Hematopoietic multipotent progenitor cell treated with erythropoietin and hydrocortisone succinate and interleukin-3 and kit ligand, for 6 days (in vitro differentiated cells): ENCODE data around the gene BAX.
"Not testable (repeated sequence)": the region's sequence is repeated elsewhere in the genome, so short reads cannot be mapped to it uniquely, and the experiment has no call there.

Experiments
- DNase-seq: peaks from one replicate; pipeline ENCODE4 v3.0.0-alpha.2; 2015

BAX gene

GRCh38 chr19:48954595-48955307 is at the start of gene BAX:
Gene BAX, plus strand, starts transcription at chr19:48954875. Its CDS starts 54 bp downstream, at chr19:48954929.
- peak; percentile 98 for DNase-seq

- DNase-seq: no peak
Measured at GRCh38 chr19:48905664-48906063, 49.0 kb upstream of the BAX start.

GRCh38 chr19:48906324-48906723 is 48.4 kb upstream of the BAX start:
- no peak for DNase-seq

DNA sequence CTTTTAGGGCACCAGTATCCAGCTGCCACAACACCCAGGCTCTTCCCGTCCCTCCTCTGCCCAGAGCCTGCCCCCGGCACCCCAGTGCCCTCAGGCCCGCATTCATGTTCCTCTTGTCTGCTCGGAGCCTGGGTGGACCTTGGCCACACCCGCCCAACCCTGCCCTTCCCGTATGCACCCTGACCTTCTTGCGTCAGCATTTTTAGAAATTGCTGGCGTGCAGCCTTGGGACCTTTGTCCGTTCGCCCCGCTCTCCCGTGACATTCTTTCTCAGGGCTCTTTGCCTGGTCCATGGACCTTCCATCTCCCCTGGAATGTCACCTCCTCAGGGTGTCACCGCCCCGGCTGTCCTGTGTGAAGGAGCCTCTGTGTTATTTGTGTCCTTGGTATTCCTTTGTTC is 47.0 kb upstream of the BAX start:
- no peak for DNase-seq

DNA sequence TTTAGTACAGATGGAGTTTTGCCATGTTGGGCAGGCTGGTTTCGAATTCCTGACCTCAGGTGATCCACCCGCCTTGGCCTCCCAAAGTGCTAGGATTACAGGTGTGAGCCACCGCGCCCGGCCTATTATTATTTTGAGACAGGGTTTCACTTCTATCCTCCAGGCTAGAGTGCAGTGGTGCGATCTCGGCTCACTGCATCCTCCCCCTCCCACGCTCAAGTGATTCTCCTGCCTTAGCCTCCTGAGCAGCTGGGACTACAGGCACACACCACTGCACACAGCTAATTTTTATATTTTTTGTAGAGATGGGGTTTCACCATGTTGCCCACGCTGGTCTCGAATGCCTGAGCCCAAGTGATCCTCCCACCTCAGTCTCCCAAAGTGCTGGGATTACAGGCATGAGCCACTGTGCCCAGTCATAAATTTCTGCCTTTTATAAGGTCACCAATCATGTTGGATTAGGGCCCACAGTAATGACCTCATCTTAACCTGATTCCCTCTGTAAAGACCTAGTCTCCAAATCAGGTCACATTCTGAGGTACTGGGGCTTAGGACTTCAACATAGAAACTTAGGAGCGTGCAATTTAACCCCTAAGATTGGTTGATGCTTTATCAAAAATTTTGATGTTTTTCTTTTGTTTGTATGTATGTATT is 45.1 kb upstream of the BAX start:
- not testable (repeated sequence) for DNase-seq

DNA sequence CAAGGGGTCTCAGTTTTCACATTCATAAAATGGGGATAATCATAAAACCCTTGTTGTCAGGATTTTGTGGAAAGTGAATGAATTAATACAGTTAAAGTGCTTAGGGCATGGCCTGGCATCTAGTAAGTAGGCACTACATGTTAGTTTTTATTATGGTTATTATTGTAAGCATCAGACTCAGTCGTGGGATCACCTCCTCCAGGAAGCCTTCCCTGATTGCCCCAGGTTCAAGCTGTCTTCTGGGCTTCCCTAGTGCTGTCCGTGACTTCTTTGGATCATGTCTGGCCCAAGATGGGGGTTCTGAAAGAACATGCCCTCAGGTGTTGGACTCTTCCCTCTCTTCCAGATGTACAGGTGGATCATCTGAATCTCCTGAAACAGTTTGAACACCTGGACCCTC is 43.9 kb upstream of the BAX start:
- no peak for DNase-seq

DNA sequence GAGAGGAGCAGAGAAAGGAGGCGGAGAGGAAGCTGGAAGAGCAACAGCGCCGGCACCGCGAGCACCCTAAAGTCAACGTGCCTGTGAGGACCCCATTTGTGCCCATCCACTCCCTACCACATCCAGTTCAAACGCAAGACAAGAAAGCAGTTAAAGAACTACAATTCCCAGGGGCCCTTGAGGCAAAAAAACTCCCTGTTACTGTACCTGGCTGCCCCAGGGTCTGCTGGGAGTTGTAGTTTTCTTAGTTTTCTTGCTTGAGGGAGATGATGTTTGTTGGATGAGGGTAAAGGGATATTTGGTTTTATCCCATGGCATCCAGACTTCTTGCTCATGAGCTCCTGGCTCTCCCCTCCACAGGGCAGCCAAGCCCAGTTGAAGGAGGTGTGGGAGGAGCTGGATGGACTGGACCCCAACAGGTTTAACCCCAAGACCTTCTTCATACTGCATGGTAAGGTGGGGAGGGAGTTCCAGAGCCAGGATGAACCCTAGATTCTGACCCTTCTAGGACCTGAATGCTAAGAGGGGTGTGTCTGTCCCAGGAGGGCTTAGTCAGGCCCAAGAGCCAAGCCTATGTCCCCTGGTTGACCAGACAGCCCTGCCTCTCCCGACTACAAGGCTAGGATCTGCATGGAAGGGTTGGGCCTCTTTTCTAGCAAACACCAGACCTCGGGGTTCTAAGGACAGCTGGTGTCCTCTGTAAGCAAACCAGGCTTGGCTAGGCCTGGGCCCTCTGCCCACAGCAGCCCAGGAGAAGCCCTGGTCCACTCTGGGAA is 41.4 kb upstream of the BAX start:
- DNase-seq: peak; percentile 70

DNA sequence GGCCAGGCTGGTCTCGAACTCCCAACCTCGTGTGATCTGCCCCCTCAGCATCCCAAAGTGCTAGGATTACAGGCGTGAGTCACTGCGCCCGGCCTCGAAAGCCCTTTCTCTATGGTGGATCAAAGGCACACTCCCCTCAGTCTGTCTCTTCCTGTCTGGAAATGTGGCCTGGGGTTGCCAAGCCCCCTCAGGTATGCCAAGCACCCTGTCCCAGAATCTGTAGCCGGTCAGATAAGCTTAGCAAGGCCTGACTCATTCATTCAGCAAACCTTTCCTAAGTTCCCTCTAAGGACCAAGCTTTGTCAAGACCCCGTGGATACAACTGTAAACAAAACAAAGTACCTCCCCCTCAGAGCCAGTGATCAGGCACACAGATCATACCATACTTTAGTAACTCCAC is 40.5 kb upstream of the BAX start:
- no peak for DNase-seq

- no peak for DNase-seq
Measured at GRCh38 chr19:48915757-48916156, 38.9 kb upstream of the BAX start.

GRCh38 chr19:48918071-48918470 is 36.6 kb upstream of the BAX start:
- DNase-seq: no peak

DNA sequence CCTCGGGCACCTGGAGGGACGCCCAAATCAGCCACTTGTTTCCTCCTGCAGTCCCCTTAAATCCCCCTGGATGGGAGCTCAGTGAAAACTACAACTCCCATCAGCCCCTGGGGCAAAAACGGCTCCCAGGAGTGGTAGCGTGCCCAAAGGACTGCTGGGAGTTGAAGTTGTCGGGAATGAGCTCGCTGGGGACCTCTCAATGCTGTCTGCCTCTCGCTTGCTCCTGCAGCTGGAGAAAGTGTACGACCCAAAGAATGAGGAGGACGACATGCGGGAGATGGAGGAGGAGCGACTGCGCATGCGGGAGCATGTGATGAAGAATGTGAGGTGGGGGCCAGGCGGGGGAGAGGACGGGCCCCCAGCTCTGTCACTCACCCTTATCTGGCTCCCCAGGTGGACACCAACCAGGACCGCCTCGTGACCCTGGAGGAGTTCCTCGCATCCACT is 35.9 kb upstream of the BAX start:
- DNase-seq: peak; percentile 67

DNA sequence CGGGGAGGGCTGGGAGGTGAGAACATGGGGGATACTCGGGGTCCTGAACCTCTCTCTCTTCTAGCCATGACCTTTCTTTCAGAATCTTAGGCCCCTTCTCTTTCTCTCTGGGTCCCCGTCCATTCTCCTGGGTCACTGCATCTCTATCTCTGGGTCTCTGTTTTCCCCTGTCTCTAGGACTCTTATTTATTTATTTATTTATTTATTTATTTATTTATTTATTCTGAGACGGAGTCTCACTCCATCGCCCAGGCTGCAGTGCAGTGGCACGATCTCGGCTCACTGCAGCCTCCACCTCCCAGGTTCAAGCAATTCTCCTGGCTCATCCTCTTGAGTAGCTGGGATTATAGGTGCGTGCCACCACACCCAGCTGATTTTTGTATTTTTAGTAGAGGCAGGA is 35.4 kb upstream of the BAX start:
- DNase-seq: not testable (repeated sequence)

DNA sequence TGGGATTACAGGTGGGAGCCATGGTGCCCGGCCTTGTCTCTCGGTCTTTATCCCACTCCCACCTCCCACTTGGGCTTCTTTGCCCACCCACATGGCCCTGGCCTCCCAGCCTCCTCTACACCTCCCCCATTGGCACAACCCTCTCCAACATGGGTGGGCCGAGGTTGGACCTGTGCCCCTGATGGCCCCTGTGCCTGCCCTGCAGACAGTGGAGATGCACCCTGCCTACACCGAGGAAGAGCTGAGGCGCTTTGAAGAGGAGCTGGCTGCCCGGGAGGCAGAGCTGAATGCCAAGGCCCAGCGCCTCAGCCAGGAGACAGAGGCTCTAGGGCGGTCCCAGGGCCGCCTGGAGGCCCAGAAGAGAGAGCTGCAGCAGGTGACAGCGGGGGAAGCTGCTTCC is 33.7 kb upstream of the BAX start:
- no peak for DNase-seq

DNA sequence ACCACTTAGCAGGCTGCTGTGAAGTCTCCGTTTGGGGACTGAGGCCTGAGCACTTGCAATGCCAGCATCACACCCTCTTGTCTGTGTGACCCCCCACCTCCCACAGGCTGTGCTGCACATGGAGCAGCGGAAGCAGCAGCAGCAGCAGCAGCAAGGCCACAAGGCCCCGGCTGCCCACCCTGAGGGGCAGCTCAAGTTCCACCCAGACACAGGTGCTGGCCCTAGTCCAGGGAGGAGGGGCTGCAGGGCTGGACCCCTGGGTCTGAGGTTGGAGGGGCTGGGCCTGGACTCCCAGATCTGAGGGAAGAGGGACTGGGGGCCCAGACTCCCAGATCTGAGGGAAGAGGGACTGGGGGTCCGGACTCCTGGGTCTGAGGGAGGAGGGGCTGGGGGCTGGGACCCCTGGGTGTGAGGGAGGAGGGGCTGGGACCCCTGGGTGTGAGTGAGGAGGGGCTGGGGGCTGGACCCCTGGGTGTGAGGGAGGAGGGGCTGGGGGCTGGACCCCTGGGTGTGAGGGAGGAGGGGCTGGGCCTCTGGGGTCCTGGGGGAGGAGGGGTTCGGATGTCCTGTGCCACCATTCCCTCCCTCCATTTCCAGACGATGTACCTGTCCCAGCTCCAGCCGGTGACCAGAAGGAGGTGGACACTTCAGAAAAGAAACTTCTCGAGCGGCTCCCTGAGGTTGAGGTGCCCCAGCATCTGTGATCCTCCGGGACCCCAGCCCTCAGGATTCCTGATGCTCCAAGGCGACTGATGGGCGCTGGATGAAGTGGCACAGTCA is 32.8 kb upstream of the BAX start:
- no peak for DNase-seq

GRCh38 chr19:48922548-48923490 is 31.9 kb upstream of the BAX start:
- no peak for DNase-seq

GRCh38 chr19:48925240-48925843 is 29.3 kb upstream of the BAX start:
- DNase-seq: no peak

- DNase-seq: not testable (repeated sequence)
Measured at GRCh38 chr19:48925890-48926289, 28.8 kb upstream of the BAX start.

DNA sequence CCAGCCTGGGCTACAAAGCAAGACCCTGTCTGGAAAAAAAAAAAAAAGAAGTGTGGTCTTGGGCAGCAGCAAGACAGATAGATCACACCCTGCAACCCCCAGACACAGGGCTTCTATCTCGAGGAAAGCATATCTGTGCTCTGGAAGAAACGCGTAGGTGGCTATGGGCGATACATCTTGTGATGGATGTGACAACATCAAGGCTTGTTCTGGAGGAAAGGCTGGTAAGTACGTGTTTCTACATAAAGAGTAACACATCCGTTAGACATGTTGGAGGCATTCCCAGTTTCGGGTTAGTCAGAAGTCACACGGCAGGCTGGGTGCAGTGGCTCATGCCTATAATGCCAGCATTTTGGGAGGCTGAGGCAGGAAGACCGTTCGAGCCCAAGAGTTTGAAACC is 27.8 kb upstream of the BAX start:
- peak; percentile 54 for DNase-seq

DNA sequence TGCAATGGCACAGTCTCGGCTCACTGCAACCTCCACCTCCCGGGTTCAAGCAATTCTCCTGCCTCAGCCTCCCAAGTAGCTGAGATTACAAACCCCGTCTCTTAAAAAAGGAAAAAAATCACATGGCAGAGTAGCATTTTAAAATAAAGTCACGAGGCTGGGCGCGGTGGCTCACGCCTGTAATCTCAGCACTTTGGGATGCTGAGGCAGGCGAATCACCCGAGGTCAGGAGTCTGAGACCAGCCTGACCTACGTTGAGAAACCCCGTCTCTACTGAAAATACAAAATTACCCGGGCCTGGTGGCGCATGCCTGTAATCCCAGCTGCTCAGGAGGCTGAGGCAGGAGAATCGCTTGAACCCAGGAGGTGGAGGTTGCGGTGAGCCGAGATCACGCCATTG is 27.0 kb upstream of the BAX start:
- not testable (repeated sequence) for DNase-seq

- peak; percentile 25 for DNase-seq
Measured at GRCh38 chr19:48928164-48929025, 26.3 kb upstream of the BAX start.
